Right ventricle myocardium superior (tissue), 1 donor: ENCODE results near the gene FBXW7. TPM values are rescaled to one million over a fixed set of nuclear protein-coding genes. Genes with fewer than 3 reads are reported as not detected.

Source experiments
- ATAC-seq: fragments of 200-7000 bp; cut with Tn5 transposase; one replicate; pipeline ENCODE4 v1.9.1; 2020; ENCODE audit warnings: mild to moderate bottlenecking; ENCODE audit not compliant: poor library complexity
- DNase-seq: peaks from one replicate; pipeline ENCODE4 v3.0.0-alpha.2; 2020
- intact Hi-C: fragments of 100-400 bp; cut with DNase I; formaldehyde crosslinking; loops from one replicate; pipeline ENCODE4 v1.11.2; 2022
- total RNA-seq: library from RNA; stranded (reverse); fragmentation: NEBNext Ultra II Directional; extraction: Animal tissue kit (Norgen Biotek cat#: 25700); gene quantifications from one replicate; pipeline ENCODE4 v1.2.1, GENCODE V29; 2021
- donor health status: DM: no; HTN: yes; CAD: no; lungs with severe emphysema.

Gene FBXW7
- total RNA-seq, 1 donor from 2014 or later: 49.6 TPM

DNA sequence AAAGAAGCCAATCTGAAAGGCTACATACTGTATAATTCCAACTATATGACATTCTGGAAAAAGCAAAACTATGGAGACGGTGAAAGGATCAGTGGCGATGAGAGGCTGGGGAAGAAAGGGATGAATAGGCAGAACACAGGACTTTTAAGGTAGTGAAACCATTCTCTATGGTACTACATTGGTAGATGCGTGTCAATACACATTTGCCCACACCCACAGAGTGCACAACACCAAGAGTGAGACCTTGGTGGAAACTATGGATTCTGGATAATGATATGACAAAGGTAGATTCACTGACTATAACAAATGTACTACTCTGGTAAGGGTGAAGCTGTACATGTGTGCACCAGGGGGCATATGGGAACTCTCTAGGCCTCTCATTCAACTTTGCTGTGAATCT lies 134.5 kb downstream of the FBXW7 start:
- no peak for ATAC-seq

GRCh38 chr4:152399246-152399645 lies 136.6 kb downstream of the FBXW7 start:
- no peak for ATAC-seq
- intact Hi-C loops: no loop called here
- no peak for DNase-seq

More for the DNA sequence above, 134.5 kb downstream of the FBXW7 start:
- DNase-seq: no peak
- intact Hi-C loops: no loop called here

- no peak for ATAC-seq
- no peak for DNase-seq
- intact Hi-C loops: no loop called here
These were observed 137.8 kb downstream of the FBXW7 start for GRCh38 chr4:152398060-152398459.

GRCh38 chr4:152394791-152395190 lies 141.1 kb downstream of the FBXW7 start:
- intact Hi-C loops: no loop called here
- ATAC-seq: no peak
- no peak for DNase-seq

GRCh38 chr4:152392079-152392478 lies 143.8 kb downstream of the FBXW7 start:
- intact Hi-C loops: no loop called here
- DNase-seq (no peak), ATAC-seq (no peak)

DNA sequence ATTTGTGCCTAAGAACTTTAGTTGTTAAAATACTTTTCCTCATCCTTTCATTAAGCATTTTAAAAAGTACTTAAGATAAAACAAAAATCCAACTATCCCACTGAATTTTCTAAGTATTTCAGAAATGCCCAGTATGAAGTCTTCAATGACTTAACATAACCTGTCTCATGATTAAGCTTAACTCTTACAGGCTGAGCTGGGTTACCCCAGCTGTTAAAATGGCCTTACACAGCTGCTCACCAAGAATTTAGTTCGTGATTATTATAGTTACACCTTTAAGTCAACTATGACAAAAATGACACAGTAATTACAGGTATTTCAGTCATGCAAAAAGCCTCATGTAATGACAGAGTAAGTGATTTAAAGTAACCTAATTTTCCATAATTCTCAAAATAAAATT lies 145.7 kb downstream of the FBXW7 start:
- ATAC-seq: no peak
- no peak for DNase-seq
- intact Hi-C loops: no loop called here

DNA sequence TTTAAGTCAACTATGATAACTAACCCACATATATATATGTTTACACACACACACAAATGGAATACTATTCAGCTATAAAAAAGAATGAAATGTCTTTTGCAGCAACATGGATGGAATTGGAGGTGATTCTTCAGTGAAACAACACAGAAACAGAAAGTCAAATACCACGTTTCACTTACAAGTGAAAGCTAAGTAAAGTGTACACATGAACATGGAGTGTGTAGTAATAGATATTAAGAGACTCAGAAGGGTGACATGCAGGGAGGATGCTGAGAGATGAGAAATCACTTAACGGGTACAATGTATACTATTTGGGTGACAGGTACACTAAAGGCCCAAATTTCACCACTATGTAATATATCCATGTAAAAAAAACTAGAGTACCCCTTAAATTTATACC lies 146.5 kb downstream of the FBXW7 start:
- ATAC-seq (no peak), DNase-seq (no peak)
- intact Hi-C loops: loop anchor here (10.0 kb wide), 1 partner anchor 355 kb away; no protein-coding TSS in a partner anchor

DNA sequence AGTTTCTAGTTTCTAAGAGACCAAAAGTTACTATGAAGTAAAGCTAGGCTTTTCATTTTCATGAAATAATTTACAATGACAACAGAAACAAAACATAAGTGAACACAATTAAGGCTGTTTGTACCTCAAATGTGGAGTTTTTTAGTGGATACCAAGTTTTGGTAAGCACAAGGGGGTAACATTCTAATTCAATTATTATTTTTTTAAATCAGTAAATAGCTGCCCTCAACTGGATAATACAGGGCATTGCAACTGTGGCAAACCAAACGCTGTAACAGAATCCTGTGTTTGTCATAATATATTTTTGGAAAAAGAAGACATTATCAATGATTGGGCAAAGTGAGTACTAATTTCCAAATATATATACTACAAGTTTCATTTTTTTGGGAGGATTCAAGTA lies 150.3 kb downstream of the FBXW7 start:
- ATAC-seq (peak; percentile 30), DNase-seq (no peak)
- intact Hi-C loops: loop anchor here (10.0 kb wide), 1 partner anchor 351 kb away; no protein-coding TSS in a partner anchor

- intact Hi-C loops: loop anchor here (10.0 kb wide), 1 partner anchor 347 kb away; no protein-coding TSS in a partner anchor
- peak; percentile 88 for ATAC-seq
- DNase-seq: no peak
These were observed 153.7 kb downstream of the FBXW7 start for GRCh38 chr4:152382057-152382785.

DNA sequence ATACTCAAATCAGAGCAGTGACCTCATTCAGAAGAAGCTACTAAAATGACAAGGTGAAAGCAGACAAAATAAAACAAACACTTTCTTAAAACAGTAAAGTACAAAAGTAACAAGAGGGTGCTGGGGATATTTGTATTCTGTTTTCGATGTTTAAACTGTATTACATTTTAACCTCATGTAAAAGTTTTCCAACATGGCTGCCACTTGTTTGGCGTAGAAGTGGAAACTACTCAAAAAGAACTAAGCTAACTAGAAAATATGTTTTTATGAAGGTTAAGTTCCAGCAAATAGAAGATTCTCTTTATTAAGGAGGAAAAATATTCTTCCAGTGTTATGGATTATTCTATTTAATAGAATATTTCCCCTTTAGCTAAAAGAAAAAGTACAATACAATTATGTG lies 155.0 kb downstream of the FBXW7 start:
- DNase-seq: no peak
- intact Hi-C loops: loop anchor here (10.0 kb wide), 1 partner anchor 346 kb away; no protein-coding TSS in a partner anchor
- ATAC-seq: no peak

- no peak for DNase-seq
- ATAC-seq: no peak
- intact Hi-C loops: loop anchor here (10.0 kb wide), 1 partner anchor 345 kb away; no protein-coding TSS in a partner anchor
These were observed 155.7 kb downstream of the FBXW7 start for GRCh38 chr4:152380185-152380584.

- intact Hi-C loops: no loop called here
- peak; percentile 16 for ATAC-seq
- DNase-seq: no peak
These were observed 161.1 kb downstream of the FBXW7 start for GRCh38 chr4:152374606-152375285.

DNA sequence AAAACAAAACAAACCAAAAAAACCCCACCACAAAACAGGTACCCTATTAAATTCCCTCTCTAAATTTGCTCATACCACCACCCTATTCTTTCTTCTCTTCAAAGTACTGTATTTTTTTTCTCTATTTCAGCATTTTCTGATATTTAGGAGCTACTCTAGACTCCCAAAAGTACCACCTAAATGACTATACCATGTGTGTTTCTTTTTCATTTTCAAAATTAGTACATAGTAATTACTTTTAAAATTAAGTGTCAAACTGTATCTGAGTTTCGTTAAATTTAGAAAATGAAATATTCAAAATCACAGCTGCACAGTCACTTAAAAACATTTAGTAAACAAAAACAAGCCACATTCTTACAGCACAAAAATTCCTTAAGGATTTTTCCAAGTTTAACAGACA lies 161.7 kb downstream of the FBXW7 start:
- no peak for ATAC-seq
- DNase-seq: no peak
- intact Hi-C loops: no loop called here

- DNase-seq: no peak
- intact Hi-C loops: no loop called here
- no peak for ATAC-seq
These were observed 163.4 kb downstream of the FBXW7 start for GRCh38 chr4:152372444-152372843.

DNA sequence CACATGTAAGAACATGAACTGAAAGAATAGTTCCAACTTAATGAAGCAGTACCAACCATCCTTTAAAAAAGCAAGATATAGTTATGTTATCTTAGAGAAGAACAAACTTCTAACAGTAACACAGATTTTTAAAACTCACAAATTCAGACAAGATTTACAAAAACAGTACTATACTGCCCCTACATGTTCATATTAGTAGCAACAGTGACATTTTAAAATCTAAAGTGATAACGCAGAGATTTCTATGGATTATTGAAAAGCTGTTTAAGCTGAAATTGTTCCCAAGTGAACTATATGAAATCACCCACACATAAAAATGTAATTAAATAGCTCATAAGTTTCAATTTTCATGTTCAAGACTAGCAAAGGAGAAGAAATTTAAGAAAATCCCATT lies 166.0 kb downstream of the FBXW7 start:
- intact Hi-C loops: no loop called here
- no peak for DNase-seq

GRCh38 chr4:152369203-152369901 lies 166.5 kb downstream of the FBXW7 start:
- intact Hi-C loops: no loop called here
- ATAC-seq (peak; percentile 38), DNase-seq (no peak)

More for the DNA sequence above, 166.0 kb downstream of the FBXW7 start:
- ATAC-seq: no peak

DNA sequence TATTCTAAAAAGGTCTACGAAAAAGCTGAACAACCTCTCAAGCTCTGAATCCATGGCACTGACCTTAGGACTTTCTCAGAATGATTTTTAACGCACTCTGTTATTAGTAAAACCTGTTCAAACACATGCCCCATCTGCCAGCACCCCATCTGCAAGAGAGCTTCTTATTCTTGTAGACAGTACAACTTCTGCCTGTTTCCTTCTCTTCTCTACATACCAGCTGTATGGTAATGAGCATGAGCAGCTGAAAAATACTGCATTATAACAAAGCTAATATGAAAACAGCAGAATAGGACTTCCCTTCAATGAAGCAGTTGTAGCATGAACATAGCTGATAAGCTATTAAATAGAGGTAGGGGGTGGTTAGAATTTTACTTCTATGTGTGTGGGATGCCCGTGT lies 167.9 kb downstream of the FBXW7 start:
- DNase-seq (no peak), ATAC-seq (no peak)
- intact Hi-C loops: no loop called here

GRCh38 chr4:152364883-152365282 lies 171.0 kb downstream of the FBXW7 start:
- intact Hi-C loops: no loop called here
- ATAC-seq (no peak), DNase-seq (no peak)

- intact Hi-C loops: no loop called here
- ATAC-seq (no peak), DNase-seq (no peak)
These were observed 171.5 kb downstream of the FBXW7 start for GRCh38 chr4:152364383-152364782.
